Uterus (tissue), 4 donors: ENCODE data around the gene HIPK1. TPM values are rescaled to one million over a fixed set of nuclear protein-coding genes. Genes with fewer than 3 reads are reported as not detected.
"Not testable (repeated sequence)": the region's sequence is repeated elsewhere in the genome, so short reads cannot be mapped to it uniquely, and the experiment has no call there.

Experiments used
- DNase-seq, 2 donors: peaks; one replicate each; pipeline ENCODE4 v3.0.0-alpha.2; 2019 to 2020
- H3K27ac ChIP-seq, 2 donors: fragments of 200-600 bp; sonication (generic); 1 replicate in 1 of 2; 2 replicates in 1 of 2; pipeline ENCODE4 v1.5.1; 2016 to 2018
- H3K27me3 ChIP-seq, 2 donors: fragments of 200-600 bp; sonication (generic); one replicate each; pipeline ENCODE4 v1.5.1; 2018 to 2019; ENCODE audit warnings: control low read depth in 1 of 2
- H3K36me3 ChIP-seq, 2 donors: fragments of 200-600 bp; sonication (generic); one replicate each; pipeline ENCODE4 v1.5.1; 2019; ENCODE audit warnings: control low read depth in 1 of 2
- H3K4me1 ChIP-seq, 2 donors: fragments of 200-600 bp; sonication (generic); one replicate each; pipeline ENCODE4 v1.5.1; 2018 to 2019; ENCODE audit warnings: control low read depth in 1 of 2
- H3K4me3 ChIP-seq, 2 donors: fragments of 200-600 bp; sonication (generic); 1 replicate in 1 of 2; 2 replicates in 1 of 2; pipeline ENCODE4 v1.5.1; 2018 to 2019; ENCODE audit warnings: mild to moderate bottlenecking in 1 of 2
- H3K9me3 ChIP-seq, 2 donors: fragments of 200-600 bp; sonication (generic); one replicate each; pipeline ENCODE4 v1.5.1; 2019; ENCODE audit warnings: control low read depth in 1 of 2
- POLR2A ChIP-seq, 2 donors: fragments of 450-650 bp; IDR thresholded peaks; one replicate each; pipeline ENCODE4 v1.6.1; 2016; ENCODE audit warnings: antibody characterized with exemption in 2 of 2, mild to moderate bottlenecking in 1 of 2, moderate library complexity in 1 of 2
- intact Hi-C: fragments of 100-400 bp; cut with DNase I; formaldehyde crosslinking; loops from one replicate; pipeline ENCODE4 v1.15.1; 2023; ENCODE audit warnings: low total_unique reads
- total RNA-seq, 4 donors: library from RNA; depleted of rRNA in 3 of 4; stranded (reverse); fragments of >200 nt in 3 of 4; gene quantifications; one replicate each; pipeline versions ENCODE4 v1.1.0 to v1.2.4, GENCODE V29; 2014 to 2023
- TF ChIP-seq, protein P1 (sequence below), 4 experiments: fragments of 200-600 bp in 2 of 4; fragments of 450-650 bp in 2 of 4; sonication (generic) in 2 of 4; IDR thresholded peaks; one replicate each; pipeline ENCODE4 v1.5.1; 2016 to 2019; ENCODE audit warnings: antibody characterized with exemption in 4 of 4, mild to moderate bottlenecking in 2 of 4, moderate library complexity in 1 of 4
- donor health status: DM: yes; HTN: yes; CAD: no.

The HIPK1 gene
- total RNA-seq, 4 donors from 2014 or later, result 21.5 to 92.7 (median 39.7) TPM

- peak overlapping the region; percentile 41 to 57 for H3K27ac ChIP-seq
- intact Hi-C loops, result no loop called here
- H3K4me3 ChIP-seq, result no peak overlapping the region
- no peak for TF ChIP-seq POLR2A (IDR thresholded peaks at IDR 0.05)
- TF ChIP-seq, protein P1, sequence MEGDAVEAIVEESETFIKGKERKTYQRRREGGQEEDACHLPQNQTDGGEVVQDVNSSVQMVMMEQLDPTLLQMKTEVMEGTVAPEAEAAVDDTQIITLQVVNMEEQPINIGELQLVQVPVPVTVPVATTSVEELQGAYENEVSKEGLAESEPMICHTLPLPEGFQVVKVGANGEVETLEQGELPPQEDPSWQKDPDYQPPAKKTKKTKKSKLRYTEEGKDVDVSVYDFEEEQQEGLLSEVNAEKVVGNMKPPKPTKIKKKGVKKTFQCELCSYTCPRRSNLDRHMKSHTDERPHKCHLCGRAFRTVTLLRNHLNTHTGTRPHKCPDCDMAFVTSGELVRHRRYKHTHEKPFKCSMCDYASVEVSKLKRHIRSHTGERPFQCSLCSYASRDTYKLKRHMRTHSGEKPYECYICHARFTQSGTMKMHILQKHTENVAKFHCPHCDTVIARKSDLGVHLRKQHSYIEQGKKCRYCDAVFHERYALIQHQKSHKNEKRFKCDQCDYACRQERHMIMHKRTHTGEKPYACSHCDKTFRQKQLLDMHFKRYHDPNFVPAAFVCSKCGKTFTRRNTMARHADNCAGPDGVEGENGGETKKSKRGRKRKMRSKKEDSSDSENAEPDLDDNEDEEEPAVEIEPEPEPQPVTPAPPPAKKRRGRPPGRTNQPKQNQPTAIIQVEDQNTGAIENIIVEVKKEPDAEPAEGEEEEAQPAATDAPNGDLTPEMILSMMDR (IDR thresholded peaks at IDR 0.05), result no peak
- peaks cover 0 to 10% of the 10 kb centered on the region in 2 donors for H3K4me1 ChIP-seq
- no peak for DNase-seq
- no peaks in the 10 kb centered on the region for H3K9me3 ChIP-seq
- no peaks in the 10 kb centered on the region for H3K27me3 ChIP-seq
- H3K36me3 ChIP-seq, result no peaks in the 10 kb centered on the region
These were observed 17.7 kb downstream of the HIPK1 start for GRCh38 chr1:113946678-113947387.

GRCh38 chr1:113947388-113948107, 18.4 kb downstream of the HIPK1 start:
- H3K27ac ChIP-seq, result peak overlapping the region; percentile 41 to 57
- intact Hi-C loops, result no loop called here
- no peak overlapping the region for H3K4me3 ChIP-seq
- no peak for DNase-seq
- H3K27me3 ChIP-seq, result no peaks in the 10 kb centered on the region
- H3K36me3 ChIP-seq, result no peaks in the 10 kb centered on the region
- H3K4me1 ChIP-seq, result peaks cover 0 to 10% of the 10 kb centered on the region in 2 donors
- no peaks in the 10 kb centered on the region for H3K9me3 ChIP-seq
- no peak for TF ChIP-seq POLR2A (IDR thresholded peaks at IDR 0.05)
- TF ChIP-seq, protein P1 (IDR thresholded peaks at IDR 0.05), result no peak

DNA sequence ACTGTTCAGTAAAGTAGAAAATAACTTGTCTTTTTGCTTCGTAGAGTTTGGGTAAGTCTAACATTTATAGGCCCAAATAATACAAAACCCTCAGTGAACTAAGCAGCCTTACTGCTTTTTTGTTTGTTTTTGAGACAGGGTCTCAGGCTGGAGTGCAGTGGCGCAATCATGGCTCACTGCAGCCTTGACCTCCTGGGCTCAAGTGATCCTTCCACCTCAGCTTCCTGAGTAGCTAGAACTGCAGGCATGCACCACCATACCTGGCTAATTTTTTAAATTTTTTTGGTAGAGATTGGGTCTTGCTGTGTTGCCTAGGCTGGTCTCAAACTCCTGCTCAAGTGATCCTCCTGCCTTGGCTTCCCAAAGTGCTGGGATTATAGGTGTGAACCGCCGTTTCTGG, 19.0 kb downstream of the HIPK1 start:
- peaks cover 0 to 14% of the 10 kb centered on the region in 2 donors for H3K4me1 ChIP-seq
- H3K36me3 ChIP-seq, DNase-seq, H3K9me3 ChIP-seq, H3K4me3 ChIP-seq, intact Hi-C loops, H3K27me3 ChIP-seq: not testable (repeated sequence)
- H3K27ac ChIP-seq, result peak overlapping the region; percentile 41 to 57

- Histone ChIP-seq H3K27me3 (no peaks in the 10 kb centered on the region), H3K4me1 (peaks cover 0 to 15% of the 10 kb centered on the region in 2 donors), H3K27ac (peak overlapping the region in 1 of 2 donors; percentile 41), H3K36me3 (no peaks in the 10 kb centered on the region), H3K4me3 (no peak overlapping the region), H3K9me3 (no peaks in the 10 kb centered on the region)
- intact Hi-C loops, result no loop called here
- DNase-seq, result peak in 1 of 2 donors; percentile 26
- TF ChIP-seq, protein P1 (IDR thresholded peaks at IDR 0.05), result peak in 2 of 4 experiments; percentile 13 to 15
- no peak for TF ChIP-seq POLR2A (IDR thresholded peaks at IDR 0.05)
These were observed 19.9 kb downstream of the HIPK1 start for GRCh38 chr1:113949007-113949406.

- no peak overlapping the region for H3K4me3 ChIP-seq
These were observed 21.8 kb downstream of the HIPK1 start for GRCh38 chr1:113950908-113951307.

More at GRCh38 chr1:113950908-113951307, 21.8 kb downstream of the HIPK1 start:
- H3K27ac ChIP-seq, result no peak overlapping the region
- no peak for DNase-seq
- no peaks in the 10 kb centered on the region for H3K36me3 ChIP-seq
- no peaks in the 10 kb centered on the region for H3K27me3 ChIP-seq
- H3K9me3 ChIP-seq, result no peaks in the 10 kb centered on the region
- no peak for TF ChIP-seq POLR2A (IDR thresholded peaks at IDR 0.05)
- TF ChIP-seq, protein P1 (IDR thresholded peaks at IDR 0.05), result no peak
- intact Hi-C loops, result no loop called here
- H3K4me1 ChIP-seq, result peaks cover 0 to 15% of the 10 kb centered on the region in 2 donors
